ENCODE data around the gene MPZL1. TPM values are rescaled to one million over a fixed set of nuclear protein-coding genes. Genes with fewer than 3 reads are reported as not detected.

Gene MPZL1
- total and polyA plus RNA-seq, 5 experiments from 2014 or later: 6.9 to 8.9 (median 8.2) TPM

DNA sequence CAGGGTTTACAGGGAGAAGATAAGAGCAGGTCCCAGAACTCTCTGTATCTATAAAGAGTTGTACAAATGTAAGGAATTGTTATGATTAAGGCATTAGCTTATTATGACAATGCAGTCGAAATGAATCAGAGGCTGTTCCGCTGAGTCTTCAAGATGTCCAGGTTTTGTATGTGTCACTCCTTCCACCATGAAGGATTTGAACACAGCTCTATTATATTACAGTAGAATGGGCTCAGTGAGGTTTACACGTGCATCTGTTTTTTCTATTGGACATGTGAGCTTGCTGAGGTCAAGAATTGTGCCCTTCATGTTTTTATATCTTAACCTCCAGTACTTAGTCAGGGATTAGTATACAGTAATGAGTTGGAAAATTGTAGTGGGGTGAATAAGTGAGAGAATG, 86.3 kb downstream of the MPZL1 start:
- no peak for DNase-seq
- no peak for ATAC-seq
- Mint-ChIP-seq H3K27me3 (peaks cover 0 to 5% (median 0%) of the 10 kb centered on the region in 5 donors), H3K27ac (peak overlapping the region in 2 of 10 donors; percentile 6 to 27), H3K4me3 (no peak overlapping the region), H3K4me1 (peaks cover 14 to 30% (median 25%) of the 10 kb centered on the region in 4 donors), H3K9me3 (peaks cover 2 to 20% (median 11%) of the 10 kb centered on the region in 9 donors), H3K36me3 (peaks cover 0 to 16% (median 13%) of the 10 kb centered on the region in 3 donors)
- POLR2A ChIA-PET: no interaction called here

DNA sequence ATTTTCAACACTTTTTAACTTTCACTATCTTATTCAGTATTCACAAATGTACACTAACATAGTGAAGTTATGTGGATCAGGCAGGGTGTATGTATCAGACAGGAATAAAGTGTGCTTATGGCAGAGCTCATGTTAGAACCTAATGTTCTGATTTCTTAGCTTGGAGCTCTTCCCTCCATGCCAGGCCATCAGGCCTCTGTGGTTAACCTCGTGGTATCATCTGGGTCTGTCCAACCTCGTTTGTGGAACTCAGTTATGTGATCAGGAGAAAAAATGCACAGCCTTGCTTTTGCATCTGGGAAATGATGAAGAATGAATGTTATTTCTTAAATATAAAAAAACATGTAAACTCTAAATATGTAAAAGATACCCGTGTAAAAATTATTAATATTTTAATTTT, 86.9 kb downstream of the MPZL1 start:
- DNase-seq (no peak), ATAC-seq (no peak)
- Mint-ChIP-seq H3K9me3 (peaks cover 6 to 26% (median 16%) of the 10 kb centered on the region in 9 donors), H3K36me3 (peaks cover 0 to 19% (median 15%) of the 10 kb centered on the region in 3 donors), H3K27ac (no peak overlapping the region), H3K27me3 (peaks cover 0 to 5% (median 0%) of the 10 kb centered on the region in 5 donors), H3K4me3 (no peak overlapping the region), H3K4me1 (peaks cover 10 to 25% (median 19%) of the 10 kb centered on the region in 4 donors)
- POLR2A ChIA-PET: no interaction called here

DNA sequence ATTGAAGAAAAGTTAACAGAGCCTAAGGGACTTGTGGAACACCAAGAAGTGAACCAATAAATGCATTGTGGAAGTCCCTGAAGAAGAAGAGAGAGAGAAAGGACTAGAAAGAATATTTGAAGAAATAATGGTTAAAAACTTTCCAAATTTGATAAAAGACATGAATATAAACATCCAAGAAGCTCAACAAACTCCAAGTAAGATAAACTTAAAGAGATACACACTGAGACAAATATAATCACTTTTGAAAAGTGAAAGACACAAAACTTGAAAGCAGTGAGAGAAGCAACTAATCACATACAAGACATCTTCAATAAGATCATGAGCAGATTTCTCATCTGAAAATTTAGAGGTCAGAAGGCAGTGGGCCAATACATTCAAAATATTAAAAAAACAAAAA, 91.2 kb downstream of the MPZL1 start:
- Mint-ChIP-seq H3K36me3 (peaks cover 0 to 30% (median 22%) of the 10 kb centered on the region in 3 donors), H3K4me3 (no peak overlapping the region), H3K27ac (no peak overlapping the region), H3K27me3 (peaks cover 0 to 5% (median 0%) of the 10 kb centered on the region in 5 donors), H3K9me3 (peaks cover 11 to 47% (median 32%) of the 10 kb centered on the region in 9 donors), H3K4me1 (peaks cover 0 to 2% (median 0%) of the 10 kb centered on the region in 4 donors)
- POLR2A ChIA-PET: no interaction called here
- no peak for ATAC-seq
- no peak for DNase-seq

DNA sequence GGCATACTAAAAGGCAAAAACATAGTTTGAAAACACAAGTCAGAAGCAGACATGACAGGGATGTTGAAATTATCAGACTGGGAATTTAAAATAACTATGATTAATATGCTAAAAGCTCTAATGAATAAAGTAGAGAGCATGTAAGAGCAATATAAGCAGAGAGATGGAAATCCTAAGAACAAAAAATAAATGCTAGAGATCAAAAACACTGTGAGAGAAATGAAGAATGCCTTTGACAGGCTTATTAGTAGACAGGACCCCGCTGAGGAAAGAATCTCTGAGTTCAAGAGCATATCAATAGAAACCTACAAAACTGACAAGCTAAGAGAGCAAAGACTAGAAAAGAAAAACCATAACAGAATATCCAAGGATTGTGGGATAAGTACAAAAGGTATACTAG, 93.9 kb downstream of the MPZL1 start:
- no peak overlapping the region for H3K27ac Mint-ChIP-seq
- POLR2A ChIA-PET: no interaction called here
- H3K27me3 Mint-ChIP-seq: peaks cover 0 to 12% (median 7%) of the 10 kb centered on the region in 5 donors
- DNase-seq: no peak
- no peak for ATAC-seq
- H3K36me3 Mint-ChIP-seq: peaks cover 0 to 34% (median 22%) of the 10 kb centered on the region in 3 donors
- H3K4me1 Mint-ChIP-seq: peaks cover 4 to 6% (median 4%) of the 10 kb centered on the region in 4 donors
- no peak overlapping the region for H3K4me3 Mint-ChIP-seq
- peaks cover 11 to 47% (median 32%) of the 10 kb centered on the region in 9 donors for H3K9me3 Mint-ChIP-seq

DNA sequence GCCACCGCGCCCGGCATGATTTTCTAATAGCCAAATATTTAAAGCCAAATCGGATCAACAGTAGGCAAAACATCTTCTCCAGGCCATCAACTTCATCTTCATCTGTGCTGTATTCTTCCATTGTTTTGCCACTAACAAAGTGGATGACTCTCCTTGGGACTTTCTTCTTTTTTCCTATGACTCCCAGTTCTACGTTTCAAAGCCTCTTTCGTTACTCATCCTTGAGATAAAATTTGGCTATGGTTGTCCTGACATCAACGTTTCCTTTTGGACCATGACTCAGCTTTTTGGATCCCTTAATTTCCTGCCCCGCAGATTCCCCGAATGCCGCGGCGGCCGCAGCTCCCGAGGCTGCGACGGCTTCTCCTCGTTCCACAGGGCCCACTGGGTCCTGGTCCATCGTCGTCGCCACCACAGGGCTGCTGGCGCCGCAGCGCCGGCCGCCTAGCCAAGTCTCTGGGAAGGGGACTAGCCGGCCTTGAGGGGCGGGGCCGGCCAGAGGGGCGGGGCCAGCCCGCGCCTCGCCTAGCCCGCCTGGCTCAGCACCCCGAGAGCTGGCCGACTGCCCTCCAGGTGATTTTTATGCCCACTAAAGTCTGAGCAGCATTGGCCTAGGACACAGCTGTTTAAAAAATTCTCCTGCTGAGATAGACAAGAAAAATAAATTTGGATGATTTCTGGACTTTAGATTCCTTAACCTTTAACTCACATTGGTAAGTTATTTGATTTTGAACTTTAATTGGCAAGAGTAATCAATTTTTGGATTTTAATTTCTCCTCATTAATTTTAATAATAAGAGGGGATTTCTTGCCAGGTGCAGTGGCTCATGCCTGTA, 98.3 kb downstream of the MPZL1 start:
- peak overlapping the region in 1 of 10 donors; percentile 27 for H3K27ac Mint-ChIP-seq
- peaks cover 5 to 13% (median 10%) of the 10 kb centered on the region in 9 donors for H3K9me3 Mint-ChIP-seq
- H3K36me3 Mint-ChIP-seq: peaks cover 0 to 15% (median 7%) of the 10 kb centered on the region in 3 donors
- peak overlapping the region; percentile 2 to 73 (median 58) for H3K4me3 Mint-ChIP-seq
- DNase-seq (no peak), ATAC-seq (peak in 1 of 2 donors; percentile 60)
- peaks cover 5 to 7% (median 6%) of the 10 kb centered on the region in 4 donors for H3K4me1 Mint-ChIP-seq
- POLR2A ChIA-PET: no interaction called here
- peaks cover 2 to 23% (median 9%) of the 10 kb centered on the region in 5 donors for H3K27me3 Mint-ChIP-seq

DNA sequence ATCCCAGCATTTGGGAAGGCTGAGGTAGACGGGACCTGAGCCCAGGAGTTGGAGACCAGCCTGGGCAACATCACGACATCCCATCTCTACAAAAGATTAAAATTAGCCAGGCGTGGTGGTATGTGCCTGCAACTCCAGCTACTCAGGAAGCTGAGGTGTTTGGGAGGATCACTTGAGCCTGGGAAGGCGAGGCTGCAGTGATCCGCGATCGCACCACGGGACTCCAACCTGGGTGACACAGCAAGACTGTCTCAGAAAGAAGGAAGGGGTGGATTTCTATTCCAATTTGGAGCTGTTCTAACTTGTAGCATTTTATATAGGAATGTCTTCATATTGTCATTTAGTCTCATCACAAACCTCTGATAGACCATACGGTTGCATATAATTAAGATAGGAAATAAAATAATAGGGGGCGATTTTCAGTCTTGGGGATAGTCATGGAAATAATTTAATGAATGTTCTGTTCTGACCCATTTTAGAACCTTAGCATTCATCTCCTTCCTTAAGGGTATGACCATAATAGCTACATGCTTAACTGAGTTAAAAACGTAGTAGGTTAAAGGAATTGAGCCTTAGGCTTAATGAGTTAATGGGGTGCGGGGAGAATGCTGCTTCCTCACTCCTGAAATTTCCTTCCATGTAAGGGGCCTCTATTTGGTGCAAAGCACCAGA, 99.0 kb downstream of the MPZL1 start:
- no peak for DNase-seq
- peaks cover 0 to 7% (median 6%) of the 10 kb centered on the region in 3 donors for H3K36me3 Mint-ChIP-seq
- peaks cover 2 to 23% (median 9%) of the 10 kb centered on the region in 5 donors for H3K27me3 Mint-ChIP-seq
- peaks cover 5 to 7% (median 6%) of the 10 kb centered on the region in 4 donors for H3K4me1 Mint-ChIP-seq
- H3K9me3 Mint-ChIP-seq: peaks cover 1 to 6% (median 3%) of the 10 kb centered on the region in 9 donors
- no peak overlapping the region for H3K27ac Mint-ChIP-seq
- POLR2A ChIA-PET: no interaction called here
- ATAC-seq: no peak
- H3K4me3 Mint-ChIP-seq: peak overlapping the region in 1 of 10 donors; percentile 14

DNA sequence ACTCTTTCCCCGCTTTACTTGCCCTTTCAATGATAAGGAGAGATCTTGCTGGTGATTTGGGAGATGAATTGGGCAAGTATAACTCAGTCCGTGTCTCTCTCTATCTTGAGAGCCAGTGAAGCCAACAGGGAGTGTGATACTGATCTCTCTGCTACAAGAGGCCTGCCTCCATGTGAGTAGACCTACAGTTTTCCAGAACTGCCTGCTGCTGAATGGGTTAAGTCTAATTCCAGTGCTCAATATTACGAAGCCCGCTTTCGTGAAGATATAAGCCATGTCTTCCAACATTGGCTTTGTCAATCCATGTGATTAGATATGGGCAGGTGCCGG, 99.5 kb downstream of the MPZL1 start:
- ATAC-seq: no peak

DNA sequence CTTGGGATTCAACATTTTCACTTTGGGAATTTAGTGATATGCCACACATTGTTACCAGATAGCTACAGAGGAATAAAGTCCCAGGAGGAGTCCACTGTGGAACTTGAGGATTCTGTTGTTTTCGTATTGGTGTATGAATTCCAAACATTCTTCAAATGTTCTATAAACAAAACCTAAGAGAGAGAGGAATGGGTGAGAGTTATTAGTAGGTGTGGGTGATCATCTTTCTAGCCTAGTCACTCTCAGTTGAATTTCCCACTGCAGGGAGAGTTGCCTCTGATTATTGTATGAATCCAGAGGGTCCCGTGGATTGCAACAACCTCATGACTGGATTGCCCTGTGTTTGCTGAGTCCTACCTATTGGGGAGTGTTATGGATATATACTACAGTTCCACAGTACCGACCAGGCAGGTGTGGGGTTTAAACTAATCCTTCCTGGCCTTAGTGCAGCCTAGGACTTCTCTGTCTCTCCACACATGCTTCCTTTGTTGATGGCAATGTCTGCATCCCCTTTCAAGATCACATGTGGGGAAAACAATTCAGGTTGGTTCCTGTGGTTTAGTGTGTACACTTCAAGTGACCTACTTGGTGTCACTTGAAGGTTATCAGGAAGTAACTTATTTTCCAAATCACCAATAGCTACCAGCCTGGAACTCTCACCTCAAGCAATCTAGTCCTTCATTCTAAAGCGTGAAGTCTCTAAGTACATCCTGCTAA, 100.3 kb downstream of the MPZL1 start:
- Mint-ChIP-seq H3K27ac (no peak overlapping the region), H3K4me3 (no peak overlapping the region), H3K36me3 (peaks cover 0 to 4% (median 0%) of the 10 kb centered on the region in 3 donors), H3K4me1 (peaks cover 5 to 7% (median 6%) of the 10 kb centered on the region in 4 donors), H3K9me3 (no peaks in the 10 kb centered on the region), H3K27me3 (peaks cover 2 to 23% (median 9%) of the 10 kb centered on the region in 5 donors)
- DNase-seq (no peak), ATAC-seq (no peak)
- POLR2A ChIA-PET: no interaction called here

More for the DNA sequence above, 99.5 kb downstream of the MPZL1 start:
- peaks cover 0 to 2% (median 0%) of the 10 kb centered on the region in 9 donors for H3K9me3 Mint-ChIP-seq
- POLR2A ChIA-PET: no interaction called here
- no peak overlapping the region for H3K4me3 Mint-ChIP-seq
- H3K4me1 Mint-ChIP-seq: peaks cover 5 to 7% (median 6%) of the 10 kb centered on the region in 4 donors
- no peak for DNase-seq
- H3K27ac Mint-ChIP-seq: no peak overlapping the region
- peaks cover 0 to 4% (median 3%) of the 10 kb centered on the region in 3 donors for H3K36me3 Mint-ChIP-seq
- peaks cover 2 to 23% (median 9%) of the 10 kb centered on the region in 5 donors for H3K27me3 Mint-ChIP-seq

DNA sequence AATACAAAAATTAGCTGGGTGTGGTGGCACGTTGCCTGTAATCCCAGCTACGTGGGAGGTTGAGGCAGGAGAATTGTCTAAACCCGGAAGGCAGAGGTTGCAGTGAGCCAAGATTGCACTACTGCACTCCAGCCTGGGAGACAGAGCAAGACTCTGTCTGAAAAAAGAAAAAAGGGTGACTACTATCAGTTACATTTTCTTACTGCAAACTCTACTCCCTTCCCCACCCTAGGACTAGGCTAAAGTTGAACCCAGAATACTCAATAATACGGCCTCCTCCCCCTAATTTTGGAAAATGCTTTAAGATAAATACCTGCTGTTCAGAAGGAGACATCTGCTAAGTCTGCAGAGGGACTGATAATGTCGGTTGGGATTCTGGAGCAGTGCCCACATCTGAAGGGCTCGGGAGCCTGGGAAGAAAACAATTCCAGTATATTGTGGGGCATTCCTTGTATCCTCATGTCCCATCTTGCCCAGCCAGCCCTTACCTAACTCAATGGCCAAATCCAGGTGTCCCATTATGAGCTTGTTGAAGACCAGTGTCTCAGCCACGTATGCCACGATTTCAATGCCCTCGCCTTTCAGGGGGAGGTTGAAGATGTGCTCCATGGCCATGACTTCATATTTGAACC, 102.5 kb downstream of the MPZL1 start:
- peaks cover 0 to 4% (median 0%) of the 10 kb centered on the region in 3 donors for H3K36me3 Mint-ChIP-seq
- no peaks in the 10 kb centered on the region for H3K9me3 Mint-ChIP-seq
- no peak overlapping the region for H3K4me3 Mint-ChIP-seq
- POLR2A ChIA-PET: no interaction called here
- peaks cover 2 to 23% (median 9%) of the 10 kb centered on the region in 5 donors for H3K27me3 Mint-ChIP-seq
- H3K27ac Mint-ChIP-seq: no peak overlapping the region
- no peak for DNase-seq
- H3K4me1 Mint-ChIP-seq: peaks cover 5 to 7% (median 6%) of the 10 kb centered on the region in 4 donors
- no peak for ATAC-seq

DNA sequence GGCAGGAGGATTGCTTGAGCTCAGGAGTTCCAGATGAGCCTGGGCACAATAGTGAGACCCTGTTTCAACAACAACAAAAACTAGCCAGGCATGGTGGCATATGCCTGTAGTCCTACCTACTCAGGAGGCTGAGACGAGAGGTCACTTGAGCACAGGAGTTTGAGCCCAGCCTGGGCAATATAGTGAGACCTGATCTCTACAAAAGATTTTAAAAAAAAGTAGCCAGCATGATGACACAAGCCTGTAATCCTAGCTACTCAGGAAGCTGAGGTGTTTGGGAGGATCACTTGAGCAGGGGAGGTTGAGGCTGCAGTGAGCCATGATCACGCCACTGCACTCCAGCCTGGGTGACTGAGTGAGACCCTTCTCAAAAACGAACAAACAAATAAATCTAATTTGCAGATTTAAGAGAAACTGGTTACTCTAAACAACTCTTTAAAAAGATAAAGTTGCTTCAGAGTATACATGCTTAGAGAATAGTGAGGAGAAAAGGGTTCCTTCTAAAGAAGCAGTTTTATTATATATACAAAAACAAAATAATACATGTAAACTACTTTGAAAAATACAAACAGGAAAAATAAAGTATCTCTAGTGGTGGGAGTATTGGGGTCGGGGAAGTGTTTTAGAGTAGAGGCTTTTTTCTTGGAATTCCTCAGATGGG, 103.8 kb downstream of the MPZL1 start:
- H3K36me3 Mint-ChIP-seq: no peaks in the 10 kb centered on the region
- POLR2A ChIA-PET: no interaction called here
- H3K9me3 Mint-ChIP-seq: no peaks in the 10 kb centered on the region
- H3K4me1 Mint-ChIP-seq: peaks cover 0 to 3% (median 1%) of the 10 kb centered on the region in 4 donors
- DNase-seq (no peak), ATAC-seq (no peak)
- H3K27me3 Mint-ChIP-seq: peaks cover 2 to 13% (median 5%) of the 10 kb centered on the region in 5 donors
- no peak overlapping the region for H3K4me3 Mint-ChIP-seq
- no peak overlapping the region for H3K27ac Mint-ChIP-seq

DNA sequence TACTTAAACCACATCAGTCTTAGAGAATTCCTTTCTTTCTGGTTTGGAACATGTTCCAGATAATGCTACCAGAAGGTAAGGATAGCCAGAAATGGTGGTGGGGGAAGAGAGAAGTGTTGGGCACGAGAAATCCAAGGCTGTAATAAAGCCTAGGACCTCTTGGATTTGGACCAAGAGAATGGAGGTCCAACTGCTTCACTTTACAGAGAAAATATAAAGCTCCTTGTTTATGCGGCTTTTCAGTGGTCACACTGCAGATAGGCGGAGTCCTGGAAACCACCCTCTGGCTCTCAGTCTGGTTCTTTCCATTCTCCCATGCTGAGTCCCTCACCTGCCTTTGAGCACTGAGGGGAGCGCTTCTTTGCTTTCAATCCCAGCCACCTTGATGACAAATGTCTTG, 104.3 kb downstream of the MPZL1 start:
- Mint-ChIP-seq H3K4me3 (no peak overlapping the region), H3K27me3 (peaks cover 0 to 7% (median 3%) of the 10 kb centered on the region in 5 donors), H3K4me1 (peaks cover 0 to 3% (median under 1%) of the 10 kb centered on the region in 4 donors), H3K27ac (no peak overlapping the region), H3K36me3 (no peaks in the 10 kb centered on the region), H3K9me3 (no peaks in the 10 kb centered on the region)
- ATAC-seq (no peak), DNase-seq (no peak)
- POLR2A ChIA-PET: no interaction called here

DNA sequence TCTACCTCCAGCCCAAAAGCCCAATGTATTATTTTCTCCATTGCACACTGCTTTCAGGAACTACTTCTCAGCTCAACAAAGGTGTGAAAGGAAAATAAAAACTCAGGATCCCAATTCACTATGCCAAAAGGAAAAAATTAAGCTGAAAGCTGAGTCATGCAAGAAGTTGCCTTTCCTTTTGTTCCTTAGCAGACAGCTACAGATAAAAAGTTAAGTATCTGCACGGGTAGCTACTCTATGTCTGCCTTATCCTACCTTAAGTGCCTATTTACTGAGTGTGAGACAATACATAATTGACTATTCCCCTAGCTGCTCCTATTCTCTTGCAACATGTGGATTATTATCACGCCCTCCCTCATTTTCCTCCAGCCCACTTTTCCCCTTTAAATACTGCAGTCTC, 108.1 kb downstream of the MPZL1 start:
- no peak overlapping the region for H3K27ac Mint-ChIP-seq
- POLR2A ChIA-PET: interaction anchor here (0.7 kb wide), 1 partner anchor 88 kb away, joined by 3 read pairs; no protein-coding TSS in a partner anchor
- no peak overlapping the region for H3K4me3 Mint-ChIP-seq
- peaks cover 0 to 3% (median 0%) of the 10 kb centered on the region in 5 donors for H3K27me3 Mint-ChIP-seq
- ATAC-seq: no peak
- no peaks in the 10 kb centered on the region for H3K36me3 Mint-ChIP-seq
- no peaks in the 10 kb centered on the region for H3K9me3 Mint-ChIP-seq
- DNase-seq: no peak
- H3K4me1 Mint-ChIP-seq: no peaks in the 10 kb centered on the region

All from naive thymus-derived CD8-positive, alpha-beta T cell (primary cell).